Measurements from ENCODE around the gene PGAP3. TPM values are rescaled to one million over a fixed set of nuclear protein-coding genes. Genes with fewer than 3 reads are reported as not detected.

PGAP3 gene
- total RNA-seq, 1 donor: 10.9 TPM

GRCh38 chr17:39669897-39670735 is 17.7 kb downstream of the PGAP3 start:
- no peak overlapping the region for H3K27ac ChIP-seq (ENCODE audit: low read depth, low read length)

GRCh38 chr17:39667945-39668924 is 19.6 kb downstream of the PGAP3 start, which contains the start of gene PNMT:
TSS of gene PNMT (plus strand) at chr17:39668453. CDS start at chr17:39668476, 23 bp downstream.
- DNase-seq (ENCODE audit: insufficient read length, low spot score, missing footprints): peak; percentile 93
- no peak within 1 kb of the TSS for H2AFZ ChIP-seq (ENCODE audit: low read length)
- peak within 1 kb of the TSS; percentile 60 for H3K4me2 ChIP-seq (ENCODE audit: insufficient read depth, low read length)
- TF ChIP-seq CTCF (IDR thresholded peaks at IDR 0.05; ENCODE audit: extremely low read depth, low read depth, low read length): peak; percentile 36
- H3K36me3 ChIP-seq (ENCODE audit: insufficient read depth, low read length): no peaks in the 10 kb centered on the region
- no peaks in the 10 kb centered on the region for H3K79me2 ChIP-seq (ENCODE audit: insufficient read depth, low read length)
- no peaks in the 10 kb centered on the region for H3K4me1 ChIP-seq (ENCODE audit: insufficient read depth, low read length)
- peaks cover 6% of the 10 kb centered on the region for H4K20me1 ChIP-seq (ENCODE audit: insufficient read depth, low read length)
- H3K27ac ChIP-seq (ENCODE audit: low read depth, low read length): no peak within 1 kb of the TSS
- H3K9me3 ChIP-seq (ENCODE audit: low read depth, low read length): no peaks in the 10 kb centered on the region
- peaks cover 71% of the 10 kb centered on the region for H3K27me3 ChIP-seq (ENCODE audit: insufficient read depth, low read length)
- peak within 1 kb of the TSS; percentile 42 for H3K4me3 ChIP-seq (ENCODE audit: insufficient read depth, low read length)

More at GRCh38 chr17:39669897-39670735, 17.7 kb downstream of the PGAP3 start:
- Histone ChIP-seq H3K9me3 (ENCODE audit: low read depth, low read length) (no peaks in the 10 kb centered on the region), H3K27me3 (ENCODE audit: insufficient read depth, low read length) (peaks cover 65% of the 10 kb centered on the region), H4K20me1 (ENCODE audit: insufficient read depth, low read length) (peaks cover 6% of the 10 kb centered on the region), H3K4me2 (ENCODE audit: insufficient read depth, low read length) (no peak overlapping the region), H3K4me3 (ENCODE audit: insufficient read depth, low read length) (no peak overlapping the region), H3K79me2 (ENCODE audit: insufficient read depth, low read length) (no peaks in the 10 kb centered on the region), H3K4me1 (ENCODE audit: insufficient read depth, low read length) (no peaks in the 10 kb centered on the region), H3K36me3 (ENCODE audit: insufficient read depth, low read length) (no peaks in the 10 kb centered on the region), H2AFZ (ENCODE audit: low read length) (no peak overlapping the region)
- TF ChIP-seq CTCF (IDR thresholded peaks at IDR 0.05; ENCODE audit: extremely low read depth, low read depth, low read length): no peak
- DNase-seq (ENCODE audit: insufficient read length, low spot score, missing footprints): peak; percentile 77

GRCh38 chr17:39667262-39667944 is 20.5 kb downstream of the PGAP3 start:
- peaks cover 4% of the 10 kb centered on the region for H3K36me3 ChIP-seq (ENCODE audit: insufficient read depth, low read length)
- no peaks in the 10 kb centered on the region for H3K79me2 ChIP-seq (ENCODE audit: insufficient read depth, low read length)
- no peak for TF ChIP-seq CTCF (IDR thresholded peaks at IDR 0.05; ENCODE audit: extremely low read depth, low read depth, low read length)
- H4K20me1 ChIP-seq (ENCODE audit: insufficient read depth, low read length): peaks cover 6% of the 10 kb centered on the region
- H2AFZ ChIP-seq (ENCODE audit: low read length): no peak overlapping the region
- no peaks in the 10 kb centered on the region for H3K9me3 ChIP-seq (ENCODE audit: low read depth, low read length)
- no peak overlapping the region for H3K4me3 ChIP-seq (ENCODE audit: insufficient read depth, low read length)
- peak; percentile 81 for DNase-seq (ENCODE audit: insufficient read length, low spot score, missing footprints)
- peaks cover 71% of the 10 kb centered on the region for H3K27me3 ChIP-seq (ENCODE audit: insufficient read depth, low read length)
- H3K27ac ChIP-seq (ENCODE audit: low read depth, low read length): no peak overlapping the region
- H3K4me2 ChIP-seq (ENCODE audit: insufficient read depth, low read length): no peak overlapping the region
- H3K4me1 ChIP-seq (ENCODE audit: insufficient read depth, low read length): no peaks in the 10 kb centered on the region

Measured in osteoblast (primary cell).